Effector CD4-positive, alpha-beta T cell (primary cell): ENCODE measurements around the gene CAMK1D.

Source experiments
- DNase-seq: peaks from one replicate; pipeline ENCODE4 v3.0.0-alpha.2; 2020

The CAMK1D gene

GRCh38 chr10:12566161-12567115 lies 217.1 kb downstream of the CAMK1D start:
- DNase-seq = no peak

GRCh38 chr10:12568391-12569009 lies 219.2 kb downstream of the CAMK1D start:
- no peak for DNase-seq

GRCh38 chr10:12572281-12572680 lies 222.9 kb downstream of the CAMK1D start:
- no peak for DNase-seq

- DNase-seq = no peak
These were observed 228.3 kb downstream of the CAMK1D start for GRCh38 chr10:12577610-12578009.

GRCh38 chr10:12579954-12580858 lies 230.9 kb downstream of the CAMK1D start:
- DNase-seq = no peak

GRCh38 chr10:12583891-12584595 lies 234.7 kb downstream of the CAMK1D start:
- DNase-seq = no peak

GRCh38 chr10:12586741-12587140 lies 237.4 kb downstream of the CAMK1D start:
- DNase-seq = no peak

- no peak for DNase-seq
These were observed 238.1 kb downstream of the CAMK1D start for GRCh38 chr10:12587451-12587888.

- DNase-seq = no peak
These were observed 238.9 kb downstream of the CAMK1D start for GRCh38 chr10:12588091-12588860.

GRCh38 chr10:12589291-12589690 lies 239.9 kb downstream of the CAMK1D start:
- no peak for DNase-seq

- no peak for DNase-seq
These were observed 240.4 kb downstream of the CAMK1D start for GRCh38 chr10:12589791-12590190.

GRCh38 chr10:12590675-12591659 lies 241.6 kb downstream of the CAMK1D start:
- no peak for DNase-seq

GRCh38 chr10:12592967-12593366 lies 243.6 kb downstream of the CAMK1D start:
- no peak for DNase-seq

- no peak for DNase-seq
These were observed 245.1 kb downstream of the CAMK1D start for GRCh38 chr10:12594448-12594944.

GRCh38 chr10:12595936-12596576 lies 246.7 kb downstream of the CAMK1D start:
- no peak for DNase-seq

- DNase-seq = no peak
These were observed 247.8 kb downstream of the CAMK1D start for GRCh38 chr10:12597176-12597575.

- no peak for DNase-seq
These were observed 248.7 kb downstream of the CAMK1D start for GRCh38 chr10:12597788-12598765.

GRCh38 chr10:12600652-12601051 lies 251.3 kb downstream of the CAMK1D start:
- no peak for DNase-seq
